ENCODE data around the gene PFDN4.

DNA sequence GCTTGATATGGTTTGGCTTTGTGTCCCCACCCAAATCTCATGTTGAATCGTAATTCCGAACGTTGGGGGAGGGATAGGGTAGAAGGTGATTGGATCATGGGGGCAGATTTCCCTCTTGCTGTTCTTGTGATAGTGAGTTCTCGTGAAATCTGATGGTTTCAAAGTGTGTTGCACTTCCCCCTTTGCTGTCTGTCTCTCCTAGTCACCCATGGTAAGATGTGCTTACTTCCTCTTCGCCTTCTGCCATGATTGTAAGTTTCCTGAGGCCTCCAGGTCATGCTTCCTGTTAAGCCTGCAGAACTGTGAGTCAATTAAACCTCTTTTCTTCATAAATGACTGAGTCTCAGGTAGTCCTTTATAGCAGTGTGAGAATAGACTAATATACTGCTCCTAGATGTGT, 19.9 kb downstream of the PFDN4 start:
- TF ChIP-seq, protein P1, sequence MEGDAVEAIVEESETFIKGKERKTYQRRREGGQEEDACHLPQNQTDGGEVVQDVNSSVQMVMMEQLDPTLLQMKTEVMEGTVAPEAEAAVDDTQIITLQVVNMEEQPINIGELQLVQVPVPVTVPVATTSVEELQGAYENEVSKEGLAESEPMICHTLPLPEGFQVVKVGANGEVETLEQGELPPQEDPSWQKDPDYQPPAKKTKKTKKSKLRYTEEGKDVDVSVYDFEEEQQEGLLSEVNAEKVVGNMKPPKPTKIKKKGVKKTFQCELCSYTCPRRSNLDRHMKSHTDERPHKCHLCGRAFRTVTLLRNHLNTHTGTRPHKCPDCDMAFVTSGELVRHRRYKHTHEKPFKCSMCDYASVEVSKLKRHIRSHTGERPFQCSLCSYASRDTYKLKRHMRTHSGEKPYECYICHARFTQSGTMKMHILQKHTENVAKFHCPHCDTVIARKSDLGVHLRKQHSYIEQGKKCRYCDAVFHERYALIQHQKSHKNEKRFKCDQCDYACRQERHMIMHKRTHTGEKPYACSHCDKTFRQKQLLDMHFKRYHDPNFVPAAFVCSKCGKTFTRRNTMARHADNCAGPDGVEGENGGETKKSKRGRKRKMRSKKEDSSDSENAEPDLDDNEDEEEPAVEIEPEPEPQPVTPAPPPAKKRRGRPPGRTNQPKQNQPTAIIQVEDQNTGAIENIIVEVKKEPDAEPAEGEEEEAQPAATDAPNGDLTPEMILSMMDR (IDR thresholded peaks at IDR 0.05) = no peak
- no peak for TF ChIP-seq POLR2A (IDR thresholded peaks at IDR 0.05)

All from breast epithelium (tissue), 3 donors.